Body of pancreas (tissue), 4 donors: ENCODE data around the gene EYA2. TPM values are rescaled to one million over a fixed set of nuclear protein-coding genes. Genes with fewer than 3 reads are reported as not detected.

Experiments used
- ATAC-seq: fragments of 150-250 bp; one replicate; pipeline ENCODE4 v1.9.1; 2016
- DNase-seq, 4 donors: peaks; one replicate each; pipeline ENCODE4 v3.0.0-alpha.2; 2019
- H3K27ac ChIP-seq, 4 donors: fragments of 200-600 bp; sonication (generic); 1 replicate in 3 of 4; 2 replicates in 1 of 4; pipeline versions ENCODE4 v1.5.1 to v1.6.1; 2016 to 2019; ENCODE audit warnings: mild to moderate bottlenecking in 1 of 4, mixed read lengths in 1 of 4, moderate library complexity in 1 of 4
- H3K27me3 ChIP-seq, 2 donors: fragments of 200-600 bp; sonication (generic); one replicate each; pipeline ENCODE4 v1.6.0; 2016; ENCODE audit warnings: mild to moderate bottlenecking in 1 of 2
- H3K36me3 ChIP-seq, 2 donors: fragments of 200-600 bp; sonication (generic); replicated peaks in 1 of 2; 2 replicates each; pipeline ENCODE4 v1.5.1; 2016; ENCODE audit warnings: low read depth in 2 of 2; ENCODE audit not compliant: insufficient read depth in 1 of 2
- H3K4me1 ChIP-seq: fragments of 200-600 bp; sonication (generic); one replicate; pipeline ENCODE4 v1.6.0; 2016
- H3K4me3 ChIP-seq, 2 donors: fragments of 200-600 bp; sonication (generic); 1 replicate in 1 of 2; 2 replicates in 1 of 2; pipeline ENCODE4 v1.5.1; 2016 to 2019
- H3K9me3 ChIP-seq, 3 donors: fragments of 200-600 bp; sonication (generic); 1 replicate in 2 of 3; 2 replicates in 1 of 3; pipeline ENCODE4 v1.5.1; 2016
- CTCF ChIP-seq, 7 experiments: fragments of 450-650 bp in 4 of 7; fragments of 200-600 bp in 3 of 7; sonication (generic) in 3 of 7; IDR thresholded peaks; one replicate each; pipeline ENCODE4 v1.5.1; 2016 to 2019; ENCODE audit warnings: antibody characterized with exemption in 7 of 7
- POLR2A ChIP-seq, 3 donors: fragments of 450-650 bp; IDR thresholded peaks; one replicate each; pipeline ENCODE4 v1.6.1; 2016; ENCODE audit warnings: antibody characterized with exemption in 3 of 3, mild to moderate bottlenecking in 2 of 3
- WGBS, 2 donors: methylation state at CpG; one replicate each; pipeline ENCODE4 v1.1.5; 2017; 5-methylcytosine and 5-hydroxymethylcytosine counted together
- intact Hi-C: fragments of 100-400 bp; cut with DNase I; formaldehyde crosslinking; loops from one replicate; pipeline ENCODE4 v1.15.1; 2023
- total RNA-seq, 2 donors: library from RNA; depleted of rRNA; stranded (reverse); fragments of >200 nt; gene quantifications; one replicate each; pipeline ENCODE4 v1.1.0, GENCODE V29; 2016

EYA2 gene
- total RNA-seq, 2 donors from 2014 or later: 0.52 to 3.6 TPM

DNA sequence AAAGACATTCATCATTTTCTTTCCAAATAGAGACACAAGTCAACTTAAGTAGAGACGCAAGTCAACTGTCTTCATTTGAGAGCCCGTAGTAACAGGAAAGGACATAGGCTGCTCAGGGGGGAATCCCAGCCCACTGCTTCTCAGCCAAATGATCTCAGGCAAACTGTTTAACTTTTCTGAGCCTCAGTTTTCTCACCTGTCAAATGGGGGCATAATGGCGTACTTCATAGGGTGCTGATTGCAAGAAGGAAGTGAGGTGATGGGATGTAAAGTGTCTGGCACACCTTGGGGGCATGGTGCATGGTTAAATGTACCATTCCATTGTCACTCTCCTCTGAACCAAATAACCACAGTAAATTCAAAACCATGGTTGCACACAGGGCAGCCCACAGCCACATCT lies 96.5 kb downstream of the EYA2 start:
- Histone ChIP-seq H3K4me3 (no peak overlapping the region), H3K27me3 (no peaks in the 10 kb centered on the region), H3K27ac (peak overlapping the region; percentile 14 to 85 (median 79)), H3K4me1 (peaks cover 30% of the 10 kb centered on the region), H3K9me3 (no peaks in the 10 kb centered on the region), H3K36me3 (no peaks in the 10 kb centered on the region)
- DNase-seq: no peak
- intact Hi-C loops: no loop called here
- no peak for ATAC-seq
- TF ChIP-seq CTCF (IDR thresholded peaks at IDR 0.05) (no peak), POLR2A (IDR thresholded peaks at IDR 0.05) (no peak)
- WGBS, 2 donors: 69 to 71% methylated on average over 3 of the region's 3 CpGs

- Histone ChIP-seq H3K36me3 (no peaks in the 10 kb centered on the region), H3K4me1 (peaks cover 30% of the 10 kb centered on the region), H3K9me3 (no peaks in the 10 kb centered on the region), H3K4me3 (no peak overlapping the region), H3K27me3 (no peaks in the 10 kb centered on the region), H3K27ac (peak overlapping the region; percentile 20 to 85 (median 79))
- 71 to 76% methylated on average over 12 of the region's 12 CpGs for WGBS, 2 donors
- DNase-seq: no peak
- no peak for ATAC-seq
- no peak for TF ChIP-seq CTCF (IDR thresholded peaks at IDR 0.05)
- no peak for TF ChIP-seq POLR2A (IDR thresholded peaks at IDR 0.05)
- intact Hi-C loops: no loop called here
Observed at GRCh38 chr20:46991880-46992639, 97.4 kb downstream of the EYA2 start.

DNA sequence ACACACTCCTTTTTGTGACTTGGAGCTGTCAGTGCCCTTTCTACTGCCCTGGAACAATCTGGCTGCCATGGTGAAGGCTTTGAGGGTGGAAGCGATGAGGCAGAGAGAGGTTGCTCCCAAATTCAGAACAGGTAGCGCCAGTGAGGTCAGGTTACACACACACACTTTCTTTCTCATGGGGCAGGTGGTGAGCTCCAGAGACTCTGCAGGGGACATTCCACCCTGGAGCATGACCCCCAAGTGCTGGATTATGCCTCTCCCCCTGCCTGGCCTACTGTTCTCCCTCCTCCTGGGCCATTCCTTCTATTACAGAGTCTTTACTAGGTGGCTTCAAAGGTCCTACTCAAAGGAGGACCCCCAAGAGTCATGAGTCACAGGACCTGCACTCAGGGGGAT lies 98.0 kb downstream of the EYA2 start:
- Histone ChIP-seq H3K27ac (peak overlapping the region; percentile 22 to 85 (median 79)), H3K9me3 (no peaks in the 10 kb centered on the region), H3K27me3 (no peaks in the 10 kb centered on the region), H3K36me3 (no peaks in the 10 kb centered on the region), H3K4me3 (no peak overlapping the region), H3K4me1 (peaks cover 30% of the 10 kb centered on the region)
- DNase-seq (peak; percentile 43 to 63 (median 58)), ATAC-seq (peak; percentile 79)
- intact Hi-C loops: no loop called here
- no peak for TF ChIP-seq CTCF (IDR thresholded peaks at IDR 0.05)
- TF ChIP-seq POLR2A (IDR thresholded peaks at IDR 0.05): peak in 1 of 3 donors; percentile 2
- WGBS, 2 donors: 59% methylated on average over 2 of the region's 2 CpGs; no CpG with 5 or more reads in 1 of the 2 donors

DNA sequence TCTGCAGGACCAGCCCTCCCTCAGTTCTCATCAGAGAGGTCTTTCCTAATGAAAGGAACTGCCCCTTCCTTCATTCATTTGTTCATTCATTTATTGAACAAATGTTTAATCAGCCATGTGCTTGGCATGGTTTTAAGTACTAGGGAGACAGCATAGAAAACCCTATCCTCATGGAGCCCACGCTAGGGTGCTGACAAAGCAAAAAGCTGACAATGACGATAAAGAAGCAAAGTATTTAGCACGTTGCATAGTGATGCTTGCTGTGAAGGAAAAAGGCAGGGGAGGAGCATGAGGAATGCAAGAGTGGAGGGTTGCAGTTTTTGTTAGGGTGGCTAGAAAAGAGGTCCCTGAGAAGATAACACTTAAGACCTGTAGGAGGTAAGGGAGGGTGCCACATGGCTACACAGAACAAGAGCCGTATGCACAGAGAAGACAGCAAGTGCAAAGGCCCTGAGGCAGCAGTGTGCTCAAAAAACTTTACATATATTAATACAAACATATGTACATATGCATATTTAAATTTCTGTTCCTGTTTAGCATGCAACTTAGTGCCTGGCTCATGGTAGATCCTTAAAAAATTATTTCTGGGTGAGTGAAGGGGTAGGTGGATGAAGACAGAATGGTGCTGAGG lies 98.9 kb downstream of the EYA2 start:
- no peak for TF ChIP-seq CTCF (IDR thresholded peaks at IDR 0.05)
- no peak for TF ChIP-seq POLR2A (IDR thresholded peaks at IDR 0.05)
- no peak for ATAC-seq
- no peaks in the 10 kb centered on the region for H3K36me3 ChIP-seq
- H3K27ac ChIP-seq: peak overlapping the region in 3 of 4 donors; percentile 73 to 85 (median 85)
- DNase-seq: no peak
- no peaks in the 10 kb centered on the region for H3K9me3 ChIP-seq
- WGBS, 2 donors: 55 to 69% methylated on average over 4 of the region's 4 CpGs
- H3K4me1 ChIP-seq: peaks cover 35% of the 10 kb centered on the region
- intact Hi-C loops: no loop called here
- no peak overlapping the region for H3K4me3 ChIP-seq
- H3K27me3 ChIP-seq: no peaks in the 10 kb centered on the region
